ENCODE measurements around the gene DMD. TPM values are rescaled to one million over a fixed set of nuclear protein-coding genes. Genes with fewer than 3 reads are reported as not detected.

DMD gene
- polyA plus RNA-seq, 2 of the 4 experiments (the other 2 are of a cell fraction): 0.03 TPM; not detected in 1

DNA sequence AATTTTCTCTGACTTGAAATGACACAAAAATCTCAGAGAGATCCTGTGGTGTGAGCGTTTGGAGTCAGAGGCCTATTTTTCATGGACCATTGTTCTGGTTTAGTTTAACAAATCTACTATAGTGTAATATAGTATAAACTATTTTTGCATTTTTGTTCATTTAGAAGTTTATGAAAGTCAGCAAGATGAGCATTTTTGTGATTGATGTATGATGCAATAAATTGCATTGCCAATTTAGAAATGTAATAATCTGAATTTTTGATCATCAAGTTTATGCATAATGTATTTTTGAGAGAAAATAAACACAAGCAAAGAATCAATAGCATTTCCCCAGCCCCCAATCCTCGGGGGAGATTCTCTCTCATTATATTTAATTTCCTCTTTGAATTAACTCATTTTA, 1620.0 kb downstream of the DMD start (continued):
- TF ChIP-seq, protein P1, sequence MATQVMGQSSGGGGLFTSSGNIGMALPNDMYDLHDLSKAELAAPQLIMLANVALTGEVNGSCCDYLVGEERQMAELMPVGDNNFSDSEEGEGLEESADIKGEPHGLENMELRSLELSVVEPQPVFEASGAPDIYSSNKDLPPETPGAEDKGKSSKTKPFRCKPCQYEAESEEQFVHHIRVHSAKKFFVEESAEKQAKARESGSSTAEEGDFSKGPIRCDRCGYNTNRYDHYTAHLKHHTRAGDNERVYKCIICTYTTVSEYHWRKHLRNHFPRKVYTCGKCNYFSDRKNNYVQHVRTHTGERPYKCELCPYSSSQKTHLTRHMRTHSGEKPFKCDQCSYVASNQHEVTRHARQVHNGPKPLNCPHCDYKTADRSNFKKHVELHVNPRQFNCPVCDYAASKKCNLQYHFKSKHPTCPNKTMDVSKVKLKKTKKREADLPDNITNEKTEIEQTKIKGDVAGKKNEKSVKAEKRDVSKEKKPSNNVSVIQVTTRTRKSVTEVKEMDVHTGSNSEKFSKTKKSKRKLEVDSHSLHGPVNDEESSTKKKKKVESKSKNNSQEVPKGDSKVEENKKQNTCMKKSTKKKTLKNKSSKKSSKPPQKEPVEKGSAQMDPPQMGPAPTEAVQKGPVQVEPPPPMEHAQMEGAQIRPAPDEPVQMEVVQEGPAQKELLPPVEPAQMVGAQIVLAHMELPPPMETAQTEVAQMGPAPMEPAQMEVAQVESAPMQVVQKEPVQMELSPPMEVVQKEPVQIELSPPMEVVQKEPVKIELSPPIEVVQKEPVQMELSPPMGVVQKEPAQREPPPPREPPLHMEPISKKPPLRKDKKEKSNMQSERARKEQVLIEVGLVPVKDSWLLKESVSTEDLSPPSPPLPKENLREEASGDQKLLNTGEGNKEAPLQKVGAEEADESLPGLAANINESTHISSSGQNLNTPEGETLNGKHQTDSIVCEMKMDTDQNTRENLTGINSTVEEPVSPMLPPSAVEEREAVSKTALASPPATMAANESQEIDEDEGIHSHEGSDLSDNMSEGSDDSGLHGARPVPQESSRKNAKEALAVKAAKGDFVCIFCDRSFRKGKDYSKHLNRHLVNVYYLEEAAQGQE (IDR thresholded peaks at IDR 0.05): no peak
- TF ChIP-seq NR3C1 (IDR thresholded peaks at IDR 0.05): no peak
- TF ChIP-seq CBX8 (IDR thresholded peaks at IDR 0.05): no peak
- no peak for TF ChIP-seq MAZ (IDR thresholded peaks at IDR 0.05; ENCODE audit: borderline replicate concordance, low read depth, low read length)
- no peak for TF ChIP-seq HOXB5 (CRISPR knock-in tag; IDR thresholded peaks at IDR 0.05)
- TF ChIP-seq POLR2A (IDR thresholded peaks at IDR 0.05; ENCODE audit: low read length): no peak
- no peak for TF ChIP-seq JUNB (IDR thresholded peaks at IDR 0.05)

- Histone ChIP-seq H3K4me2 (no peak overlapping the region), H3K9me3 (no peaks in the 10 kb centered on the region), H3K27ac (no peak overlapping the region), H3K4me3 (no peak overlapping the region), H3K4me1 (no peaks in the 10 kb centered on the region)
- FAIRE-seq: no peak
- no peak for ATAC-seq
- CTCF ChIA-PET: no interaction called here
- POLR2A ChIA-PET: no interaction called here
- 18% methylated on average over 5 of the region's 5 CpGs for WGBS (ENCODE audit: missing lambda C conversion rate)
- TF ChIP-seq ZNF302 (CRISPR knock-in tag; IDR thresholded peaks at IDR 0.05): no peak
- TF ChIP-seq CHD4 (IDR thresholded peaks at IDR 0.05; ENCODE audit: borderline replicate concordance): no peak
- no peak for TF ChIP-seq HOXA7 (CRISPR knock-in tag; IDR thresholded peaks at IDR 0.05)
- no peak for TF ChIP-seq BHLHE40 (IDR thresholded peaks at IDR 0.05; ENCODE audit: low read depth, low read length)
- TF ChIP-seq, protein P2, sequence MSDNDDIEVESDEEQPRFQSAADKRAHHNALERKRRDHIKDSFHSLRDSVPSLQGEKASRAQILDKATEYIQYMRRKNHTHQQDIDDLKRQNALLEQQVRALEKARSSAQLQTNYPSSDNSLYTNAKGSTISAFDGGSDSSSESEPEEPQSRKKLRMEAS (IDR thresholded peaks at IDR 0.05): no peak
- TF ChIP-seq HDAC2 (IDR thresholded peaks at IDR 0.05): no peak
- no peak for TF ChIP-seq POLR2A (IDR thresholded peaks at IDR 0.05; ENCODE audit: low read length)
- no peak for TF ChIP-seq JUNB (IDR thresholded peaks at IDR 0.05)
- TF ChIP-seq KDM1A (IDR thresholded peaks at IDR 0.05; ENCODE audit: low read depth): no peak
- TF ChIP-seq HEYL (CRISPR knock-in tag; IDR thresholded peaks at IDR 0.05): no peak
- TF ChIP-seq ATOH8 (CRISPR knock-in tag; IDR thresholded peaks at IDR 0.05; ENCODE audit: low read depth): no peak
- no peak for TF ChIP-seq PHF8 (IDR thresholded peaks at IDR 0.05; ENCODE audit: borderline replicate concordance, low read depth)
- TF ChIP-seq, protein P3, sequence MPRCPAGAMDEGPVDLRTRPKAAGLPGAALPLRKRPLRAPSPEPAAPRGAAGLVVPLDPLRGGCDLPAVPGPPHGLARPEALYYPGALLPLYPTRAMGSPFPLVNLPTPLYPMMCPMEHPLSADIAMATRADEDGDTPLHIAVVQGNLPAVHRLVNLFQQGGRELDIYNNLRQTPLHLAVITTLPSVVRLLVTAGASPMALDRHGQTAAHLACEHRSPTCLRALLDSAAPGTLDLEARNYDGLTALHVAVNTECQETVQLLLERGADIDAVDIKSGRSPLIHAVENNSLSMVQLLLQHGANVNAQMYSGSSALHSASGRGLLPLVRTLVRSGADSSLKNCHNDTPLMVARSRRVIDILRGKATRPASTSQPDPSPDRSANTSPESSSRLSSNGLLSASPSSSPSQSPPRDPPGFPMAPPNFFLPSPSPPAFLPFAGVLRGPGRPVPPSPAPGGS (IDR thresholded peaks at IDR 0.05): no peak
- no peak for TF ChIP-seq GATA3 (IDR thresholded peaks at IDR 0.05; ENCODE audit: borderline replicate concordance)
- no peak for TF ChIP-seq SREBF2 (IDR thresholded peaks at IDR 0.05)
- no peak for DNase-seq (ENCODE audit: low read depth in 1 of 2, low spot score in 1 of 2)
Measured at GRCh38 chrX:31590581-31591114, 1620.7 kb downstream of the DMD start.

GRCh38 chrX:31589503-31589902, 1621.8 kb downstream of the DMD start:
- DNase-seq (ENCODE audit: low read depth in 1 of 2, low spot score in 1 of 2) (no peak), FAIRE-seq (no peak), ATAC-seq (no peak)
- POLR2A ChIA-PET: no interaction called here
- H3K4me1 ChIP-seq: no peaks in the 10 kb centered on the region
- H3K27ac ChIP-seq: no peak overlapping the region
- WGBS (ENCODE audit: missing lambda C conversion rate): 39% methylated on average over 3 of the region's 3 CpGs
- H3K4me3 ChIP-seq: no peak overlapping the region
- H3K4me2 ChIP-seq: no peak overlapping the region
- CTCF ChIA-PET: no interaction called here
- H3K9me3 ChIP-seq: no peaks in the 10 kb centered on the region
- TF ChIP-seq MAFK (IDR thresholded peaks at IDR 0.05; ENCODE audit: partially characterized antibody) (no peak), RCOR1 (IDR thresholded peaks at IDR 0.05; ENCODE audit: low read depth, low read length) (no peak), HOXB13 (CRISPR knock-in tag; IDR thresholded peaks at IDR 0.05; ENCODE audit: low read depth) (no peak), TP53 (CRISPR knock-in tag; IDR thresholded peaks at IDR 0.05) (no peak), JUNB (IDR thresholded peaks at IDR 0.05) (no peak), HDAC2 (IDR thresholded peaks at IDR 0.05) (no peak), NR3C1 (IDR thresholded peaks at IDR 0.05) (no peak), ZNF302 (CRISPR knock-in tag; IDR thresholded peaks at IDR 0.05) (no peak), JUN (IDR thresholded peaks at IDR 0.05) (no peak), ZFP36 (IDR thresholded peaks at IDR 0.05; ENCODE audit: borderline replicate concordance, partially characterized antibody) (no peak), HOXB5 (CRISPR knock-in tag; IDR thresholded peaks at IDR 0.05) (no peak), PBX3 (IDR thresholded peaks at IDR 0.05) (no peak)
- TF ChIP-seq, protein P1 (IDR thresholded peaks at IDR 0.05): no peak

Data from A549 (cell line).